Omental fat pad (tissue), 4 donors: ENCODE data around the gene NDC80. TPM values are rescaled to one million over a fixed set of nuclear protein-coding genes. Genes with fewer than 3 reads are reported as not detected.

Source experiments
- ATAC-seq: fragments of 150-250 bp; one replicate; pipeline ENCODE4 v1.9.1; 2016; ENCODE audit warnings: mild to moderate bottlenecking, moderate library complexity; ENCODE audit not compliant: low FRiP score
- DNase-seq: peaks from one replicate; pipeline ENCODE4 v3.0.0-alpha.2; 2019; ENCODE audit warnings: low spot score
- CTCF ChIP-seq, 3 donors: fragments of 450-650 bp; IDR thresholded peaks; one replicate each; pipeline ENCODE4 v1.5.1; 2016 to 2017; ENCODE audit warnings: antibody characterized with exemption in 3 of 3, mild to moderate bottlenecking in 3 of 3, moderate library complexity in 2 of 3
- total RNA-seq, 4 donors: library from RNA; depleted of rRNA; stranded (reverse); fragments of >200 nt; gene quantifications; one replicate each; pipeline ENCODE4 v1.1.0, GENCODE V29; 2016

Gene NDC80
- total RNA-seq, 4 donors from 2014 or later, result 0.19 to 2.3 (median 0.37) TPM; not detected in 1

GRCh38 chr18:2534906-2535305 lies 36.5 kb upstream of the NDC80 start:
- DNase-seq, result no peak
- no peak for TF ChIP-seq CTCF (IDR thresholded peaks at IDR 0.05)
- no peak for ATAC-seq

GRCh38 chr18:2535419-2535910 lies 35.9 kb upstream of the NDC80 start:
- DNase-seq (no peak), ATAC-seq (no peak)
- no peak for TF ChIP-seq CTCF (IDR thresholded peaks at IDR 0.05)

DNA sequence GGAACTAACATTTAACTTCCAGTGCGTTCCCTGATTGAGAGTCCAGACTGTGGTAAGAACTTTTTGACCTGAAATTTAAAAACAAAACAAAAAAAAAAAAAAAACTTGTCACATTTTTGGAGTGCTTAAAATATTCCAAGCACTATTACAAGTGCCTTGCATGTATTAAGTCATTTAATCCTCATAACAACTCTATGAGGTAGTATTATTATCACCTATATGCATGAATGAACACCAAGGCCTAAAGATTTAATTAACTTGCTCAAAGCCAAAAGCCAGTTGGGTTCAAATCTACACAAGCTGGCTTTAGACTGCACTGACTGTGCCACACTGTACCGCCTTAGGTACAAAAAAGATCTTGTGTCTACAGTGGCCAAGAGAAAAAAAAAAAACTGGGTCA lies 35.3 kb upstream of the NDC80 start:
- ATAC-seq (no peak), DNase-seq (no peak)
- no peak for TF ChIP-seq CTCF (IDR thresholded peaks at IDR 0.05)

GRCh38 chr18:2536493-2536892 lies 34.9 kb upstream of the NDC80 start:
- DNase-seq, result no peak
- TF ChIP-seq CTCF (IDR thresholded peaks at IDR 0.05), result no peak
- ATAC-seq, result no peak

- ATAC-seq, result no peak
- DNase-seq, result no peak
- no peak for TF ChIP-seq CTCF (IDR thresholded peaks at IDR 0.05)
Measured at GRCh38 chr18:2537296-2537695, 34.1 kb upstream of the NDC80 start.

- DNase-seq, result no peak
- TF ChIP-seq CTCF (IDR thresholded peaks at IDR 0.05), result no peak
- no peak for ATAC-seq
Measured at GRCh38 chr18:2538236-2538635, 33.1 kb upstream of the NDC80 start.

- ATAC-seq (no peak), DNase-seq (no peak)
- no peak for TF ChIP-seq CTCF (IDR thresholded peaks at IDR 0.05)
Measured at GRCh38 chr18:2538844-2539243, 32.5 kb upstream of the NDC80 start.
